SU-DHL-6 (cell line): Measurements from ENCODE around the gene PCK2.

ENCODE experiments used
- H2AFZ ChIP-seq: fragments of 200-600 bp; sonication (generic); 2 replicates; pipeline ENCODE4 v1.6.1; 2014; ENCODE audit warnings: low read depth, mild to moderate bottlenecking, moderate library complexity, mixed read lengths, antibody characterized with exemption, low read length; ENCODE audit not compliant: severe bottlenecking
- H3F3A ChIP-seq: fragments of 200-600 bp; shearing (Covaris generic); 2 replicates; pipeline ENCODE4 v1.6.0; 2016; ENCODE audit warnings: antibody characterized with exemption, mild to moderate bottlenecking; ENCODE audit not compliant: insufficient read depth
- H3K27ac ChIP-seq: fragments of 200-600 bp; sonication (generic); 2 replicates; pipeline ENCODE4 v1.5.1; 2016; ENCODE audit warnings: low read depth, mild to moderate bottlenecking, low read length, moderate library complexity, mixed read lengths
- H3K27me3 ChIP-seq: fragments of 200-600 bp; sonication (generic), shearing (Covaris generic); 2 replicates; pipeline ENCODE4 v1.6.0; 2014; ENCODE audit warnings: mild to moderate bottlenecking, low read length
- H3K36me3 ChIP-seq: fragments of 200-600 bp; sonication (generic); 2 replicates; pipeline ENCODE4 v1.6.1; 2014; ENCODE audit warnings: mild to moderate bottlenecking, low read length, mixed read lengths
- H3K4me2 ChIP-seq: fragments of 300-600, 200-600 bp; shearing (Covaris generic), sonication (generic); 2 replicates; pipeline ENCODE4 v1.6.0; 2014; ENCODE audit warnings: low read length, low read depth, mild to moderate bottlenecking; ENCODE audit not compliant: poor library complexity, severe bottlenecking
- H3K4me3 ChIP-seq: fragments of 200-600 bp; sonication (generic); 2 replicates; pipeline ENCODE4 v1.5.1; 2014; ENCODE audit warnings: antibody characterized with exemption, low read length, mild to moderate bottlenecking, mixed read lengths; ENCODE audit not compliant: insufficient read depth, poor library complexity, severe bottlenecking
- H3K79me2 ChIP-seq: fragments of 200-600 bp; sonication (generic); 2 replicates; pipeline ENCODE4 v1.6.1; 2014; ENCODE audit warnings: mild to moderate bottlenecking, low read length, moderate library complexity; ENCODE audit not compliant: insufficient read depth
- H3K9ac ChIP-seq: fragments of 200-600 bp; sonication (generic); 2 replicates; pipeline ENCODE4 v1.7.0; 2014; ENCODE audit warnings: mild to moderate bottlenecking, low read length
- H3K9me2 ChIP-seq: fragments of 200-600 bp; sonication (generic); replicated peaks from 2 replicates; pipeline ENCODE4 v1.6.1; 2014; ENCODE audit warnings: low read length; ENCODE audit not compliant: insufficient read depth
- H3K9me3 ChIP-seq: fragments of 200-600 bp; sonication (generic); 2 replicates; pipeline ENCODE4 v1.6.1; 2014; ENCODE audit warnings: low read length, mixed read lengths; ENCODE audit not compliant: insufficient read depth
- H4K20me1 ChIP-seq: fragments of 200-600 bp; sonication (generic); 2 replicates; pipeline ENCODE4 v1.6.1; 2014; ENCODE audit warnings: low read depth, mild to moderate bottlenecking, antibody characterized with exemption, low read length, moderate library complexity, mixed read lengths
- EZH2phosphoT487 ChIP-seq: fragments of 200-600 bp; sonication (generic), shearing (Covaris generic); conservative IDR thresholded peaks from 2 replicates; pipeline ENCODE4 v1.6.1; 2018; ENCODE audit warnings: mild to moderate bottlenecking, antibody characterized with exemption, low read length, moderate library complexity, mixed read lengths
- TF ChIP-seq, protein P1 (sequence below): fragments of 200-600 bp; sonication (generic); IDR thresholded peaks from one replicate; pipeline ENCODE4 v1.5.1; 2017; ENCODE audit warnings: antibody characterized with exemption, mild to moderate bottlenecking, low read length, moderate library complexity; ENCODE audit not compliant: insufficient read depth, poor library complexity, severe bottlenecking

Gene PCK2

DNA sequence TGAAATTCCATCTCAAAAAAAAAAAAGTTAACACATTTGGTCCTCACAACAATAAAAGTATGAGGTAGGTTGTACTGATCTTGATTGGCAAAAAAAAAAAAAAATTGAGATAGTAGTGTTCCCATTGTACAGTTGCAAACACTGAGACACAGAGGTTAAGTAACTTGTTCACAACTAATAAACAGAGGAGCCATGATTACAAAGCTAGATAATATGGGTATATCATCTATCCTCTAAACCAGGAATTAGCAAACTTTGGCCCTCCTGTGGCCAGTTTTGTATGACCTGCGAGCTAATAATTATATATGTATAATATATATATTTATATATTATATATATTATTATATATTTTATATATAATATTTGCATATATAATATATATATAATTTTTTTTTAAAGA lies 39.6 kb downstream of the PCK2 start:
- Histone ChIP-seq H3K9me2 (no peaks in the 10 kb centered on the region), H3K79me2 (no peaks in the 10 kb centered on the region), H4K20me1 (no peaks in the 10 kb centered on the region), H3K9ac (no peak overlapping the region), H3K4me2 (no peak overlapping the region), H3F3A (peaks cover 23% of the 10 kb centered on the region), H3K27ac (no peak overlapping the region), H2AFZ (no peak overlapping the region), H3K9me3 (no peaks in the 10 kb centered on the region), H3K27me3 (no peaks in the 10 kb centered on the region), H3K36me3 (no peaks in the 10 kb centered on the region), H3K4me3 (no peak overlapping the region)
- TF ChIP-seq, protein P1, sequence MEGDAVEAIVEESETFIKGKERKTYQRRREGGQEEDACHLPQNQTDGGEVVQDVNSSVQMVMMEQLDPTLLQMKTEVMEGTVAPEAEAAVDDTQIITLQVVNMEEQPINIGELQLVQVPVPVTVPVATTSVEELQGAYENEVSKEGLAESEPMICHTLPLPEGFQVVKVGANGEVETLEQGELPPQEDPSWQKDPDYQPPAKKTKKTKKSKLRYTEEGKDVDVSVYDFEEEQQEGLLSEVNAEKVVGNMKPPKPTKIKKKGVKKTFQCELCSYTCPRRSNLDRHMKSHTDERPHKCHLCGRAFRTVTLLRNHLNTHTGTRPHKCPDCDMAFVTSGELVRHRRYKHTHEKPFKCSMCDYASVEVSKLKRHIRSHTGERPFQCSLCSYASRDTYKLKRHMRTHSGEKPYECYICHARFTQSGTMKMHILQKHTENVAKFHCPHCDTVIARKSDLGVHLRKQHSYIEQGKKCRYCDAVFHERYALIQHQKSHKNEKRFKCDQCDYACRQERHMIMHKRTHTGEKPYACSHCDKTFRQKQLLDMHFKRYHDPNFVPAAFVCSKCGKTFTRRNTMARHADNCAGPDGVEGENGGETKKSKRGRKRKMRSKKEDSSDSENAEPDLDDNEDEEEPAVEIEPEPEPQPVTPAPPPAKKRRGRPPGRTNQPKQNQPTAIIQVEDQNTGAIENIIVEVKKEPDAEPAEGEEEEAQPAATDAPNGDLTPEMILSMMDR = no peak
- TF ChIP-seq EZH2phosphoT487 = no peak

DNA sequence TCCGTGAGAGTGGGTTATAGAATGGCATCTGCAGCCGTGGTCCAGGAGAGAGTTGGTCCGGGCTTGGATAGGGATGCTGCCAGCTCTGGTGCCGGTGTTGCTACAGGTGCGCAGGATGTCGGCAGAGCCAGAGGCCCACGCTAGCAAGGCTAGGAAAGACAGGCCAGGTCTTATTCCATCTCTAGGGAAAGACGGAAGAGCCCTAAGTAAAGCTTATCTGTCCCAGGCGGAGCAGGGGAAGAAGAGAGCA lies 41.4 kb downstream of the PCK2 start:
- Histone ChIP-seq H3K4me3 (peak overlapping the region; percentile 85), H3K79me2 (peaks cover 15% of the 10 kb centered on the region), H3F3A (peaks cover 35% of the 10 kb centered on the region), H3K27ac (peak overlapping the region; percentile 44), H3K9me2 (no peaks in the 10 kb centered on the region), H3K27me3 (no peaks in the 10 kb centered on the region), H3K9ac (peak overlapping the region; percentile 89), H3K9me3 (no peaks in the 10 kb centered on the region), H4K20me1 (no peaks in the 10 kb centered on the region), H3K36me3 (no peaks in the 10 kb centered on the region), H3K4me2 (peak overlapping the region; percentile 79), H2AFZ (peak overlapping the region; percentile 74)
- TF ChIP-seq EZH2phosphoT487 = no peak
- TF ChIP-seq, protein P1 = no peak

DNA sequence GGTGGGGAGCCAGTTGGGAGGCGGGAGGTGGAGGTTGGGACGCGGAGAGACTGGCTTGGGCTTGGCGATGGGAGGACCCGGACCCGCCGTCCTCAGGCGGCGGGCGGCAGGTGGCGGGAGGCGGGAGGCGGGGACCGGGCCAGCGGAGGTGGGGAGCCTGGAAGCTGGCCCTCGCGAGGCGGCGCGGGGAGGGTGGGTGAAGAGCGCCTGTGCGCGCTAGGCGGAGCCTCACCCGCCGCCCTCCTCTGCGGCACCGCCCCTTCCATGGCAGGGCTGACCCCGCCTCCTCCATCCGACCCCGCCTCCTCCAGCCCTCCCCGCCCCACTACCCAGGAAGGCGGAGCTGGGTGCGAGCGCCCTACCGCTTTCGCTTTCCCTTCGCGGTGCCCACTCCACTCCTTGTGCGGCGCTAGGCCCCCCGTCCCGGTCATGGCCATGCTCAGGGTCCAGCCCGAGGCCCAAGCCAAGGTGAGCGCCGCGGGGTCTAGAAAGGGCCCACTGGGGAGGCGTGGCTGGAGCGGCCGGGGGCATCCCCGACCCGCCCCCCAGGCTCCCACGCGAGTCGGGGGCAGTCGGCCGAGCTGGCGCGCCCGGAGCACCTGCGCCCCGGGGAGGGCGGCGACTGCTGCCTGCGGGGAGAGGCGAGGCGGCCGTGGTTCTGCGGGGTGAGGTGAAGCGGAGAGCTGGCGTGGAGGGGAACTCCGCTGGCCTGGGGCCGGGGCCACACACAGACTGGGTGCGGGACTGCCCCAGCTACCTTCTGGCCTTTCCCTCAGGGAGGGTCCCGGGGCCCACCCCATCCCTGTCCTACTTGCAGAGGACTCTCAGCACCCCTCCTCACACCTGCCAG lies 41.9 kb downstream of the PCK2 start, which contains the start of gene PSME1:
PSME1 (plus strand) TSS at position 361 of the 850 bp plus-strand sequence; CDS start at position 430, 69 bp downstream.
- peak within 1 kb of the TSS; percentile 74 for H2AFZ ChIP-seq

More for the DNA sequence above, 41.9 kb downstream of the PCK2 start, which contains the start of gene PSME1:
- TF ChIP-seq EZH2phosphoT487 = no peak
- Histone ChIP-seq H3K9me2 (no peaks in the 10 kb centered on the region), H3K9ac (peak within 1 kb of the TSS; percentile 89), H3K36me3 (no peaks in the 10 kb centered on the region), H4K20me1 (no peaks in the 10 kb centered on the region), H3K79me2 (peaks cover 20% of the 10 kb centered on the region), H3F3A (peaks cover 35% of the 10 kb centered on the region), H3K27me3 (no peaks in the 10 kb centered on the region), H3K4me3 (peak within 1 kb of the TSS; percentile 85), H3K4me2 (peak within 1 kb of the TSS; percentile 79), H3K27ac (peak within 1 kb of the TSS; percentile 73), H3K9me3 (no peaks in the 10 kb centered on the region)
